Parathyroid adenoma (tissue), 2 donors: Measurements from ENCODE around the gene STAT2.

Experiments
- H2AFZ ChIP-seq: fragments of 300-600 bp; sonication (generic); one replicate; pipeline ENCODE4 v1.7.0; 2017; ENCODE audit warnings: antibody characterized with exemption, mild to moderate bottlenecking
- H3K27ac ChIP-seq: fragments of 300-600 bp; sonication (generic); one replicate; pipeline ENCODE4 v1.7.0; 2017
- H3K27me3 ChIP-seq: fragments of 300-600 bp; sonication (generic); one replicate; pipeline ENCODE4 v1.7.0; 2017; ENCODE audit warnings: low read length; ENCODE audit not compliant: control insufficient read depth, insufficient read depth
- H3K36me3 ChIP-seq: fragments of 300-600 bp; sonication (generic); one replicate; pipeline ENCODE4 v1.7.0; 2017; ENCODE audit warnings: low read length; ENCODE audit not compliant: control insufficient read depth, insufficient read depth
- H3K4me1 ChIP-seq: fragments of 300-600 bp; sonication (generic); one replicate; pipeline ENCODE4 v1.7.0; 2017; ENCODE audit warnings: control low read depth
- H3K4me2 ChIP-seq: fragments of 300-600 bp; sonication (generic); one replicate; pipeline ENCODE4 v1.7.0; 2017; ENCODE audit warnings: low read length
- H3K4me3 ChIP-seq: fragments of 300-600 bp; sonication (generic); one replicate; pipeline ENCODE4 v1.7.0; 2017; ENCODE audit warnings: low read depth, low read length
- H3K79me2 ChIP-seq: fragments of 300-600 bp; sonication (generic); one replicate; pipeline ENCODE4 v1.7.0; 2017; ENCODE audit warnings: control low read depth
- H3K9ac ChIP-seq: fragments of 300-600 bp; sonication (generic); one replicate; pipeline ENCODE4 v1.7.0; 2017; ENCODE audit warnings: mild to moderate bottlenecking
- H3K9me3 ChIP-seq: fragments of 300-600 bp; sonication (generic); one replicate; pipeline ENCODE4 v1.7.0; 2017; ENCODE audit warnings: low read length; ENCODE audit not compliant: control insufficient read depth
- TF ChIP-seq, protein P1 (sequence below): fragments of 300-600 bp; sonication (generic); IDR thresholded peaks from one replicate; pipeline ENCODE4 v1.7.0; 2017; ENCODE audit warnings: antibody characterized with exemption, mild to moderate bottlenecking
- donor health status: primary hyperparathyroidism.

STAT2 gene

DNA sequence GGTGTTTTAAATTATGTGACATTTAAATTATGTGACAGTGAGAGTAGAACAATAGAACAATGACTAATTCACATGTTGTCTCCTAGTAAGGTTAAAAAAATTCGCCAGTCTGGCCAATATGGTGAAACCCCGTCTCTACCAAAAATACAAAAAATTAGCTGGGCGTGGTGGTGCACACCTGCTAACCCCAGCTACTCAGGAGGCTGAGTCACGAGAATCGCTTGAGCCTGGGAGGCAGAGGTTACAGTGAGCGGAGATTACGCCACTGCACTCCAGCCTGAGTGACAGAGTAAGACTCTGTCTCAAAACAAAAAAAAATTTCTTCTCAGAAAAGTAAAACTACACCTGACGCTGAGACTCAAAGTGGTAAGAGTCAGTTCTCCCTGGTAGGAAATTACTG lies 62.5 kb downstream of the STAT2 start:
- no peak overlapping the region for H3K9ac ChIP-seq
- TF ChIP-seq, protein P1, sequence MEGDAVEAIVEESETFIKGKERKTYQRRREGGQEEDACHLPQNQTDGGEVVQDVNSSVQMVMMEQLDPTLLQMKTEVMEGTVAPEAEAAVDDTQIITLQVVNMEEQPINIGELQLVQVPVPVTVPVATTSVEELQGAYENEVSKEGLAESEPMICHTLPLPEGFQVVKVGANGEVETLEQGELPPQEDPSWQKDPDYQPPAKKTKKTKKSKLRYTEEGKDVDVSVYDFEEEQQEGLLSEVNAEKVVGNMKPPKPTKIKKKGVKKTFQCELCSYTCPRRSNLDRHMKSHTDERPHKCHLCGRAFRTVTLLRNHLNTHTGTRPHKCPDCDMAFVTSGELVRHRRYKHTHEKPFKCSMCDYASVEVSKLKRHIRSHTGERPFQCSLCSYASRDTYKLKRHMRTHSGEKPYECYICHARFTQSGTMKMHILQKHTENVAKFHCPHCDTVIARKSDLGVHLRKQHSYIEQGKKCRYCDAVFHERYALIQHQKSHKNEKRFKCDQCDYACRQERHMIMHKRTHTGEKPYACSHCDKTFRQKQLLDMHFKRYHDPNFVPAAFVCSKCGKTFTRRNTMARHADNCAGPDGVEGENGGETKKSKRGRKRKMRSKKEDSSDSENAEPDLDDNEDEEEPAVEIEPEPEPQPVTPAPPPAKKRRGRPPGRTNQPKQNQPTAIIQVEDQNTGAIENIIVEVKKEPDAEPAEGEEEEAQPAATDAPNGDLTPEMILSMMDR, result no peak
- H3K4me2 ChIP-seq, result no peak overlapping the region
- H3K36me3 ChIP-seq, result no peaks in the 10 kb centered on the region
- peaks cover 16% of the 10 kb centered on the region for H3K4me1 ChIP-seq
- no peak overlapping the region for H2AFZ ChIP-seq
- no peak overlapping the region for H3K27ac ChIP-seq
- no peaks in the 10 kb centered on the region for H3K27me3 ChIP-seq
- peaks cover 66% of the 10 kb centered on the region for H3K79me2 ChIP-seq
- H3K9me3 ChIP-seq, result no peaks in the 10 kb centered on the region
- no peak overlapping the region for H3K4me3 ChIP-seq

DNA sequence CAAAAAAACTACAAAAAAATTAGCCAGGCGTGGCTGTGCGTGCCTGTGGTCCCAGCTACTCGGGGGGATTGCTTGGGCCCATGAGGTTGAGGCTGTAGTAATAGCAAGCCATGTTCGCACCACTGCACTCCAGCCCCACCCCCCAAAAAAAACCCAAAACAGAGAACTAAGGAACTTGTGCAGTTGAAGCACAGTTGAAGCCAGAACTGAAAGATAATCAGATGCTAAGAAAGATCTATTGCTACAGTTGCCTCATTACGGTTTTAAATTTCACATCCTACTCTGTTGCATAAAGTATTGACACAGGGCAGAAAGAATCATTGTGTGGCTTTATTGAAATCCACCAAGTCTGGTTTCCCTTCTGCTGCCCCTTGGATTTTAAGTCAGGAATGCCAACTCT lies 63.6 kb downstream of the STAT2 start:
- H3K79me2 ChIP-seq, result peaks cover 70% of the 10 kb centered on the region
- no peaks in the 10 kb centered on the region for H3K27me3 ChIP-seq
- peak overlapping the region; percentile 34 for H3K4me2 ChIP-seq
- no peak overlapping the region for H2AFZ ChIP-seq
- TF ChIP-seq, protein P1, result no peak
- peaks cover 10% of the 10 kb centered on the region for H3K4me1 ChIP-seq
- no peak overlapping the region for H3K27ac ChIP-seq
- no peak overlapping the region for H3K9ac ChIP-seq
- H3K36me3 ChIP-seq, result no peaks in the 10 kb centered on the region
- no peak overlapping the region for H3K4me3 ChIP-seq
- H3K9me3 ChIP-seq, result no peaks in the 10 kb centered on the region

DNA sequence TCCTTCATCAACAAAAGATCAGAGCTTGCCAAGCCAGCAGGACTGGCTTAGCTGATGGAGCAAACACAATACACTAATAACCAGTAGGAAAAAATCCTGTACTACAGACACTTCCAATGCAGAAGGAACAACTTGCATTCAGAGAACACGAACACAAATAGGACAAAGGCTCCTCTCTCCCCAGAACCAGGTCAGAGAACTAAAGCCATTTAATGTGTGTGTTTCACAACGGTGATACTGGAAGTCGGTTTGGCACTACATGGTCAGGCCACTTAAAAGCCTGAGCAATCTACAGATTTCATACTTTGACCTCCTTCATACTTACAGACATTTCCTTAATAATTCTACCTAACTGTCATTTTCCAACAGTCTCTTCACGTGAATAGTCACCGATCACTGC lies 66.1 kb downstream of the STAT2 start:
- Histone ChIP-seq H3K36me3 (no peaks in the 10 kb centered on the region), H3K9ac (no peak overlapping the region), H3K27ac (no peak overlapping the region), H3K4me1 (no peaks in the 10 kb centered on the region), H3K27me3 (no peaks in the 10 kb centered on the region), H3K4me3 (no peak overlapping the region), H3K9me3 (no peaks in the 10 kb centered on the region), H3K79me2 (peaks cover 75% of the 10 kb centered on the region), H2AFZ (no peak overlapping the region), H3K4me2 (no peak overlapping the region)
- TF ChIP-seq, protein P1, result no peak
